ENCODE data around the gene AMH.

AMH gene

GRCh38 chr19:2300533-2300932, 51.4 kb downstream of the AMH start:
- Histone ChIP-seq H3K4me3 (no peak overlapping the region), H3K36me3 (peaks cover 0 to 20% (median 8%) of the 10 kb centered on the region in 11 experiments; a peak in 12 of 22 replicates), H3K27ac (0 out of 22 replicates have a peak overlapping the region, but pooled peaks of 2 of the 11 experiments have one; percentile 7 to 11), H3K4me1 (peaks cover 33 to 93% (median 85%) of the 10 kb centered on the region in 10 experiments), H3K4me2 (peak overlapping the region in 10 of 11 experiments; percentile 33 to 87 (median 80); a peak in 21 of 22 replicates), H4K20me1 (peaks cover 0 to 92% (median 78%) of the 10 kb centered on the region in 11 experiments; a peak in 19 of 22 replicates), H3K27me3 (peaks cover 36 to 60% (median 41%) of the 10 kb centered on the region in 11 experiments), H3K9ac (peak overlapping the region in 2 of 11 experiments; percentile 9 to 19; a peak in 1 of 22 replicates), H3K9me3 (replicated peaks in 1 of 11) (peaks cover 0 to 4% (median 0%) of the 10 kb centered on the region in 11 experiments; a peak in 1 of 22 replicates)
- TF ChIP-seq Cebpa-rat (IDR thresholded peaks at IDR 0.05): no peak

Measured in BLaER1 treated with 17β-estradiol and CSF1 and Interleukin-3, amounts not matched to agents 10 nM and 100 nM (cell line).